GM12891 (cell line): Measurements from ENCODE around the gene C1GALT1.

ENCODE experiments used
- POLR2A ChIP-seq: IDR thresholded peaks from 2 replicates; pipeline ENCODE4 v1.6.1; 2011; ENCODE audit warnings: low read depth, low read length, control low read depth
- POLR2AphosphoS5 ChIP-seq: IDR thresholded peaks from 2 replicates; pipeline ENCODE4 v1.6.1; 2011; ENCODE audit warnings: low read depth, low read length, control low read depth

DNA sequence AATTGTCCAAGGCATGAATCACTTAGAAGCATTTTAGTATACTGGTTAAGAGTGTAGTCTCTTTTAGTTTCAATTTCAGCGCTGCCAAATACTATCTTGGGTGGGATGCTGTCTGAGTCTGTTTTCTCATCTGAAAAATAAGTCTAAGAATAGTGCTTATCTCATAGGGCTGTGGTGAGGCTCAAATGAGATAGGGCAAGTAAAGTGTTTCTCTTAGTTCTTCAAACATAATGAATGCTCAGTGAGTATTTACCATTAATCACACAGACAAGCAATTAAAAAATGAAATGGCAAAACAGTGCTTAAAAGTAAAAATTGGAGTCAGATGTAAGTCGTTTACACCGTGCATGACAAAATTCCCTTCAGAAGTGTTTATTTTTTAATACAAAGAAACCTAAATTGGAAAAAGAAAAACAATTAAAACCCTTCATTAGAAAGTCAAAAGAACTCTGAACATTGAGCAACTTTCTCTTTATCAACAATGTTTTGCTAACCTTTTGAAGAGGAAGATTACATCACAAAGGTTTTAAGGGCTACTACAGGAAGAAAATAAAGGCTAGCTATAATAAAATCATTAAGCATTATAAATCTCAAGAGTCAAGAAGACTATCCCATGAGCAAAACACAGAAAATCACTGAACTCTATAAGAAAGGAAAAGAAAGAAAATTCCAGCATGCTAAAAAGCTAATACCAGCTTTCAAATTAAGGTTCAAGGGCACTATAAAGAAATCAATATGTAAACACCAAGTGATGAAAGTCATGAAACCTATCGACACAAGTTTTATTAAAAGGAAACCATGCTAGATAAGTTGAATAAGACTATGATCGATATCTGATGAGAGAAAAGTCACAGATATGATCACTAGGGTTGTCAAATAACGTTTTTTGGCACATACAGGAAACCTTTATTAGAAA is 45.6 kb upstream of the C1GALT1 start:
- no peak for TF ChIP-seq POLR2AphosphoS5
- no peak for TF ChIP-seq POLR2A
